ENCODE data around the gene PAK2. TPM values are rescaled to one million over a fixed set of nuclear protein-coding genes. Genes with fewer than 3 reads are reported as not detected.

PAK2 gene
- total and polyA plus RNA-seq, 9 of the 15 experiments (the other 6 are each of a cell fraction or from before 2014, with no cell fraction given) = 13.2 to 72.4 (median 35.7) TPM

- TF ChIP-seq SNRNP70 (optimal IDR thresholded peaks at IDR 0.05; ENCODE audit: low read depth, low read length) = no peak
- TF ChIP-seq POU5F1 (IDR thresholded peaks at IDR 0.05; ENCODE audit: borderline replicate concordance, low read depth, low read length, partially characterized antibody) = no peak
- 0 out of 2 replicates have a peak, but pooled peaks have one; percentile 18 for TF ChIP-seq SAFB (IDR thresholded peaks at IDR 0.05; ENCODE audit: borderline replicate concordance, low read depth, low read length)
- TF ChIP-seq NR1H2 (CRISPR knock-in tag; IDR thresholded peaks at IDR 0.05) = 0 out of 2 replicates have a peak, but pooled peaks have one; percentile 52
- TF ChIP-seq CC2D1A (IDR thresholded peaks at IDR 0.05) = no peak
- TF ChIP-seq ATF1 (CRISPR knock-in tag; IDR thresholded peaks at IDR 0.05) = peak; percentile 91
- TF ChIP-seq ATF1 (tag; IDR thresholded peaks at IDR 0.05) = peak; percentile 97
- no peak for TF ChIP-seq NCOA1 (IDR thresholded peaks at IDR 0.05; ENCODE audit: low read depth)
- no peak for TF ChIP-seq RBM15 (IDR thresholded peaks at IDR 0.05; ENCODE audit: insufficient read depth, low read length)
- peak; percentile 89 for TF ChIP-seq POLR2AphosphoS5 (IDR thresholded peaks at IDR 0.05; ENCODE audit: control insufficient read depth, insufficient read depth, low read depth, low read length)
- TF ChIP-seq MAZ (CRISPR knock-in tag; conservative IDR thresholded peaks at IDR 0.05 in 1 of 2, IDR thresholded peaks at IDR 0.05 in 1 of 2) = peak; percentile 72 to 74; a peak in 3 of 4 replicates
- TF ChIP-seq TRIM24 (IDR thresholded peaks at IDR 0.05) = no peak
- no peak for TF ChIP-seq TEAD2 (tag; IDR thresholded peaks at IDR 0.05)
- peak; percentile 44 for TF ChIP-seq RBM25 (IDR thresholded peaks at IDR 0.05; ENCODE audit: low read depth, low read length, severe bottlenecking)
- no peak for TF ChIP-seq PTTG1 (tag; IDR thresholded peaks at IDR 0.05; ENCODE audit: low read depth)
- TF ChIP-seq GMEB1 (CRISPR knock-in tag; IDR thresholded peaks at IDR 0.05) = peak; percentile 59
Measured at GRCh38 chr3:196867507-196868296, 128.0 kb downstream of the PAK2 start, which contains the start of gene SENP5 (continued).
